Fibroblast of skin of left biceps (primary cell): ENCODE measurements around the gene B4GALNT3.

Experiments
- DNase-seq, 2 experiments: peaks; one replicate each; pipeline ENCODE4 v3.0.0-alpha.2; 2013; ENCODE audit warnings: low read depth in 2 of 2

B4GALNT3 gene

GRCh38 chr12:538731-539539 lies 79.2 kb downstream of the B4GALNT3 start:
- DNase-seq, result no peak

- DNase-seq, result no peak
These were observed 80.0 kb downstream of the B4GALNT3 start for GRCh38 chr12:539540-540310.

GRCh38 chr12:541676-542324 lies 82.1 kb downstream of the B4GALNT3 start:
- no peak for DNase-seq

- no peak for DNase-seq
These were observed 82.8 kb downstream of the B4GALNT3 start for GRCh38 chr12:542395-543113.

- no peak for DNase-seq
These were observed 83.3 kb downstream of the B4GALNT3 start for GRCh38 chr12:543114-543451.

- DNase-seq, result no peak
These were observed 84.4 kb downstream of the B4GALNT3 start for GRCh38 chr12:544142-544541.

GRCh38 chr12:544941-545635 lies 85.3 kb downstream of the B4GALNT3 start:
- no peak for DNase-seq

- no peak for DNase-seq
These were observed 86.1 kb downstream of the B4GALNT3 start for GRCh38 chr12:545835-546234.

- no peak for DNase-seq
These were observed 86.7 kb downstream of the B4GALNT3 start for GRCh38 chr12:546265-546919.

GRCh38 chr12:546920-547845 lies 87.4 kb downstream of the B4GALNT3 start:
- no peak for DNase-seq

GRCh38 chr12:547883-548470 lies 88.2 kb downstream of the B4GALNT3 start:
- DNase-seq, result no peak

- DNase-seq, result no peak
These were observed 89.8 kb downstream of the B4GALNT3 start for GRCh38 chr12:549476-550082.

- DNase-seq, result no peak
These were observed 90.9 kb downstream of the B4GALNT3 start for GRCh38 chr12:550473-551260.

- no peak for DNase-seq
These were observed 92.7 kb downstream of the B4GALNT3 start for GRCh38 chr12:552466-552865.

GRCh38 chr12:553216-554000 lies 93.7 kb downstream of the B4GALNT3 start:
- DNase-seq, result no peak

GRCh38 chr12:554001-554285 lies 94.2 kb downstream of the B4GALNT3 start:
- DNase-seq, result no peak

GRCh38 chr12:556498-556897 lies 96.8 kb downstream of the B4GALNT3 start:
- DNase-seq, result no peak

GRCh38 chr12:558580-558979 lies 98.8 kb downstream of the B4GALNT3 start:
- no peak for DNase-seq
